Prostate gland (tissue), 2 donors: ENCODE measurements around the gene NEK10.

Source experiments
- CTCF ChIP-seq, 4 experiments: fragments of 200-600 bp in 2 of 4; fragments of 450-650 bp in 2 of 4; sonication (generic) in 2 of 4; IDR thresholded peaks; 1 replicate in 3 of 4; 2 replicates in 1 of 4; pipeline ENCODE4 v1.5.1; 2016 to 2019; ENCODE audit warnings: antibody characterized with exemption in 4 of 4, mild to moderate bottlenecking in 2 of 4, moderate library complexity in 2 of 4
- POLR2A ChIP-seq: fragments of 450-650 bp; IDR thresholded peaks from one replicate; pipeline ENCODE4 v1.6.1; 2016; ENCODE audit warnings: antibody characterized with exemption, mild to moderate bottlenecking

GRCh38 chr3:27093771-27094170 lies 275.4 kb downstream of the NEK10 start:
- TF ChIP-seq POLR2A: no peak
- TF ChIP-seq CTCF (IDR thresholded peaks at IDR 0.05): no peak
